C4-2B (cell line): ENCODE data around the gene KLF11.

ENCODE experiments used
- H3K27ac ChIP-seq: fragments of 450-650 bp; 2 replicates; pipeline ENCODE4 v1.5.1; 2017
- ZFX ChIP-seq: fragments of 450-650 bp; IDR thresholded peaks from 2 replicates; pipeline ENCODE4 v1.6.1; 2017
- TF ChIP-seq, protein P1 (sequence below): fragments of 450-650 bp; conservative IDR thresholded peaks from 2 replicates; pipeline ENCODE4 v1.5.1; 2017; ENCODE audit warnings: mild to moderate bottlenecking

The KLF11 gene

DNA sequence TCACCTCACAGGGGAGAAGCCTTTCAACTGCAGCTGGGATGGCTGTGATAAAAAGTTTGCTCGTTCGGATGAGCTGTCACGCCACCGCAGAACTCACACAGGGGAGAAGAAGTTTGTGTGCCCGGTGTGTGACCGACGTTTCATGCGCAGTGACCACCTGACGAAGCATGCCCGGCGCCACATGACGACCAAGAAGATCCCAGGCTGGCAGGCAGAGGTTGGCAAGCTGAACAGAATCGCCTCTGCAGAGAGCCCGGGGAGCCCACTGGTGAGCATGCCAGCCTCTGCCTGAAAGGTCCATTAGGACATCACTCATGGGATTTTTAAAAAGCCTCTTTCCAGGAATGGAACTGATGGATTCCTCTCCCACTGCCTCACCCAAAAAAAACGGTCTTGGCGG, 8.9 kb downstream of the KLF11 start:
- TF ChIP-seq, protein P1, sequence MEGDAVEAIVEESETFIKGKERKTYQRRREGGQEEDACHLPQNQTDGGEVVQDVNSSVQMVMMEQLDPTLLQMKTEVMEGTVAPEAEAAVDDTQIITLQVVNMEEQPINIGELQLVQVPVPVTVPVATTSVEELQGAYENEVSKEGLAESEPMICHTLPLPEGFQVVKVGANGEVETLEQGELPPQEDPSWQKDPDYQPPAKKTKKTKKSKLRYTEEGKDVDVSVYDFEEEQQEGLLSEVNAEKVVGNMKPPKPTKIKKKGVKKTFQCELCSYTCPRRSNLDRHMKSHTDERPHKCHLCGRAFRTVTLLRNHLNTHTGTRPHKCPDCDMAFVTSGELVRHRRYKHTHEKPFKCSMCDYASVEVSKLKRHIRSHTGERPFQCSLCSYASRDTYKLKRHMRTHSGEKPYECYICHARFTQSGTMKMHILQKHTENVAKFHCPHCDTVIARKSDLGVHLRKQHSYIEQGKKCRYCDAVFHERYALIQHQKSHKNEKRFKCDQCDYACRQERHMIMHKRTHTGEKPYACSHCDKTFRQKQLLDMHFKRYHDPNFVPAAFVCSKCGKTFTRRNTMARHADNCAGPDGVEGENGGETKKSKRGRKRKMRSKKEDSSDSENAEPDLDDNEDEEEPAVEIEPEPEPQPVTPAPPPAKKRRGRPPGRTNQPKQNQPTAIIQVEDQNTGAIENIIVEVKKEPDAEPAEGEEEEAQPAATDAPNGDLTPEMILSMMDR, result no peak
- TF ChIP-seq ZFX, result no peak
- no peak overlapping the region for H3K27ac ChIP-seq

GRCh38 chr2:10053351-10053750, 10.0 kb downstream of the KLF11 start:
- TF ChIP-seq, protein P1, result no peak
- H3K27ac ChIP-seq, result peak overlapping the region; percentile 19; the same call in 1 of the 2 replicates

GRCh38 chr2:10054424-10054823, 11.1 kb downstream of the KLF11 start:
- no peak overlapping the region for H3K27ac ChIP-seq

DNA sequence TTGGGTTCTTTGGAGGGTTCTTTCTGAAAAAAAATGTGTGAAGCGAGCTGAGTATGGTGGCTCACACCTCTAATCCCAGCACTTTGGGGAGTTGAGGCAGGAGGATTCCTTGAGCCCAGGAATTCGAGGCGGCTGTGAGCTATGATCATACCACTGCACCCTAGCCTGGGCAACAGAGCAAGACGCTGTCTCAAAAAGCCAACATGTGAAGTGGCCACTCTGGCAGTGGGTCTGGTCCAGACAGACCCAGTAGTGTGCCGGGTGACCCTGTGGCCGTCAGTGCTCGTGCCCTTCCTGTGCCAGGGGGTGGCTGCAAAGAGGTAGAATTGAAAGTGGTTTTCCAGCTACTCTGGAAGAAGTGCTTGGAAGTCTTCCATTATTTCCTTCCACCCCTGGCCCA, 11.6 kb downstream of the KLF11 start:
- H3K27ac ChIP-seq, result no peak overlapping the region
- TF ChIP-seq, protein P1, result no peak
- no peak for TF ChIP-seq ZFX

More at GRCh38 chr2:10054424-10054823, 11.1 kb downstream of the KLF11 start:
- TF ChIP-seq ZFX, result no peak
- TF ChIP-seq, protein P1, result no peak

- TF ChIP-seq, protein P1, result no peak
- TF ChIP-seq ZFX, result no peak
- H3K27ac ChIP-seq, result no peak overlapping the region
These were observed 13.1 kb downstream of the KLF11 start for GRCh38 chr2:10056439-10056838.

- no peak overlapping the region for H3K27ac ChIP-seq
- TF ChIP-seq, protein P1, result no peak
- TF ChIP-seq ZFX, result no peak
These were observed 14.1 kb downstream of the KLF11 start for GRCh38 chr2:10057231-10058107.

DNA sequence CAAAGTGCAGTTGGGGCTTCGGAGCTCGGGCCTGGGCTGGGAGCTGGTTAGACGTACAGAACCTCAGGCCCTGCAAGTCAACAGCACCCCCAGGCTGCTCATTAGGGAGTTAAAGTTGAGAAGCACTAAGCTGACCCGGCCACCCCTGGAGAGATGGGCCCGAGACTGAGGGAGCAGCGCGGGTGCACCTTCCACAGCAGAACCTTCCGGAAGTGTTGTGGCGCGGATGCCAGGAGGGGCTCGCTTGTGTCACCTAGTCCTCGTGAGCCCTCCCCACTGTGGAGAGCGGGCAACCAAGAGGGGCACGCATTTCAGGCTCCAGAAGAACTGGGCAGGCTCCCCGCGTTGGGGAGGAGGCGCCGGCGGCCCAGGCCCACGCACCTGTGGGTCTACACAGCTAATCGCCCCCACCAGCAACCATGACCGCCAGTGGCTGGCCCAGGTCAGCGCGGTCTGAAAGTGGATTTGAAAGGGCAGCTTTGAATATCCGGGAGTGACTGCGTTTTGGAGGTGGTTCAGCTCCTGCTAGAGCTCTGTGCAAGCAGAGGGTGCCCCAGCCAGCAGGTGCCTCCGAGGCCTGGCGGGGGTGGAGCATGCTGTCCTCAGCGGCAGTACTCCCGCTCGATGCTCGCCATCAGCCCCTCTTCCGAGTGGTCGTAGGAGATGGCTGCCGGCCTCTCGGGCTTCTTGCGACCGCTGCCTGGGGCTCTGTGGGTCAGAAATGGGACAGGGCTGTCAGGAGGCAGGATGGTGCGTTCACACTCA, 15.1 kb downstream of the KLF11 start:
- TF ChIP-seq ZFX, result no peak
- TF ChIP-seq, protein P1, result no peak
- H3K27ac ChIP-seq, result no peak overlapping the region
